ENCODE measurements around the gene AKR1B1.
A peak's percentile ranks its signal among the peaks of the same experiment; 100 is the strongest.

The AKR1B1 gene

GRCh38 chr7:134443396-134444070 is 15.4 kb downstream of the AKR1B1 start:
- no peak for DNase-seq

GRCh38 chr7:134442441-134443220 is 16.3 kb downstream of the AKR1B1 start:
- no peak for DNase-seq

GRCh38 chr7:134441264-134441663 is 17.6 kb downstream of the AKR1B1 start:
- DNase-seq: no peak

GRCh38 chr7:134440476-134440875 is 18.4 kb downstream of the AKR1B1 start:
- no peak for DNase-seq

- DNase-seq: no peak
Observed at GRCh38 chr7:134440067-134440466, 18.8 kb downstream of the AKR1B1 start.

GRCh38 chr7:134438946-134439345 is 20.0 kb downstream of the AKR1B1 start:
- no peak for DNase-seq

- peak; percentile 56 for DNase-seq
Observed at GRCh38 chr7:134435161-134435920, 23.6 kb downstream of the AKR1B1 start.

GRCh38 chr7:134434701-134435100 is 24.2 kb downstream of the AKR1B1 start:
- no peak for DNase-seq

- DNase-seq: no peak
Observed at GRCh38 chr7:134433430-134433829, 25.5 kb downstream of the AKR1B1 start.

GRCh38 chr7:134432296-134433152 is 26.4 kb downstream of the AKR1B1 start:
- DNase-seq: peak; percentile 93

- DNase-seq: no peak
Observed at GRCh38 chr7:134431815-134432214, 27.1 kb downstream of the AKR1B1 start.

GRCh38 chr7:134429481-134429880 is 29.4 kb downstream of the AKR1B1 start:
- DNase-seq: no peak

GRCh38 chr7:134428942-134429341 is 30.0 kb downstream of the AKR1B1 start:
- DNase-seq: no peak

GRCh38 chr7:134427896-134428295 is 31.0 kb downstream of the AKR1B1 start:
- no peak for DNase-seq

- DNase-seq: no peak
Observed at GRCh38 chr7:134425777-134426176, 33.1 kb downstream of the AKR1B1 start.

- no peak for DNase-seq
Observed at GRCh38 chr7:134422638-134423037, 36.3 kb downstream of the AKR1B1 start.

- no peak for DNase-seq
Observed at GRCh38 chr7:134422008-134422407, 36.9 kb downstream of the AKR1B1 start.

GRCh38 chr7:134420424-134421125 is 38.3 kb downstream of the AKR1B1 start:
- peak; percentile 58 for DNase-seq

GRCh38 chr7:134419875-134420274 is 39.0 kb downstream of the AKR1B1 start:
- DNase-seq: no peak

GRCh38 chr7:134419085-134419484 is 39.8 kb downstream of the AKR1B1 start:
- DNase-seq: no peak

- no peak for DNase-seq
Observed at GRCh38 chr7:134415700-134416099, 43.2 kb downstream of the AKR1B1 start.

GRCh38 chr7:134414109-134414508 is 44.8 kb downstream of the AKR1B1 start:
- no peak for DNase-seq
